CD4-positive, alpha-beta memory T cell (primary cell): Measurements from ENCODE around the gene LGALS7. TPM values are rescaled to one million over a fixed set of nuclear protein-coding genes. Genes with fewer than 3 reads are reported as not detected.
A peak's percentile ranks its signal among the peaks of the same experiment; 100 is the strongest.

Experiments used
- CTCF ChIA-PET: fragments of 350-600 bp; sonication (Branson Sonifier 250); formaldehyde crosslinking; loops from one replicate; lab custom pipeline; 2021; ENCODE audit warnings: inconsistent platforms; ENCODE audit not compliant: partially characterized antibody; lab: Charles Lee
- POLR2A ChIA-PET: fragments of 350-600 bp; sonication (Branson Sonifier 250); formaldehyde crosslinking; loops from one replicate; lab custom pipeline; 2021; ENCODE audit not compliant: partially characterized antibody; lab: Charles Lee
- DNase-seq, 5 donors: peaks; one replicate each; pipeline versions ENCODE4 v3.0.0 to v3.0.0-alpha.2; 2020 to 2022; ENCODE audit warnings: mixed read lengths in 1 of 5
- H3K27ac ChIP-seq: one replicate; pipeline ENCODE4 v1.7.0; 2013; ENCODE audit warnings: low read depth, low read length
- H3K27me3 ChIP-seq: 2 replicates; pipeline ENCODE4 v1.7.0; 2013; ENCODE audit warnings: mild to moderate bottlenecking, low read length, moderate library complexity; ENCODE audit not compliant: insufficient read depth
- H3K36me3 ChIP-seq: 2 replicates; pipeline ENCODE4 v1.7.0; 2013; ENCODE audit warnings: mild to moderate bottlenecking, low read length, moderate library complexity; ENCODE audit not compliant: insufficient read depth
- H3K4me1 ChIP-seq: 2 replicates; pipeline ENCODE4 v1.7.0; 2013; ENCODE audit warnings: mild to moderate bottlenecking, low read length, moderate library complexity; ENCODE audit not compliant: insufficient read depth
- H3K4me3 ChIP-seq, 2 donors: one replicate each; pipeline ENCODE4 v1.7.0; 2013; ENCODE audit warnings: low read length in 2 of 2, mild to moderate bottlenecking in 1 of 2
- H3K9me3 ChIP-seq, 2 donors: one replicate each; pipeline ENCODE4 v1.7.0; 2013; ENCODE audit warnings: low read length in 2 of 2, control low read depth in 1 of 2; ENCODE audit not compliant: control insufficient read depth in 1 of 2
- H3K27ac Mint-ChIP-seq, 7 donors: one replicate each; pipeline ENCODE4 v1.8.0; 2020 to 2021; ENCODE audit warnings: mixed read lengths in 7 of 7, mild to moderate bottlenecking in 6 of 7, inconsistent platforms in 3 of 7, moderate library complexity in 3 of 7
- H3K27me3 Mint-ChIP-seq, 2 donors: one replicate each; pipeline ENCODE4 v1.8.0; 2020 to 2021; ENCODE audit warnings: mixed read lengths in 2 of 2
- H3K36me3 Mint-ChIP-seq, 2 donors: one replicate each; pipeline ENCODE4 v1.8.0; 2020 to 2021; ENCODE audit warnings: mixed read lengths in 2 of 2, inconsistent platforms in 1 of 2, mild to moderate bottlenecking in 1 of 2
- H3K4me1 Mint-ChIP-seq, 4 donors: one replicate each; pipeline ENCODE4 v1.8.0; 2020 to 2021; ENCODE audit warnings: mixed read lengths in 4 of 4, mild to moderate bottlenecking in 1 of 4
- H3K4me3 Mint-ChIP-seq, 8 donors: one replicate each; pipeline ENCODE4 v1.8.0; 2020 to 2021; ENCODE audit warnings: mixed read lengths in 8 of 8, mild to moderate bottlenecking in 7 of 8, moderate library complexity in 6 of 8, inconsistent platforms in 3 of 8
- H3K9me3 Mint-ChIP-seq, 8 donors: one replicate each; pipeline ENCODE4 v1.8.0; 2020 to 2021; ENCODE audit warnings: mixed read lengths in 8 of 8, mild to moderate bottlenecking in 5 of 8, inconsistent platforms in 3 of 8, moderate library complexity in 1 of 8
- intact Hi-C: fragments of 100-400 bp; cut with micrococcal nuclease; formaldehyde crosslinking; loops from one replicate; pipeline ENCODE4 v1.15.1; 2023
- polyA plus RNA-seq, 2 donors: library from polyadenylated mRNA; unstranded; fragments of 300-500 nt; fragmentation: Illumina TruSeq; gene quantifications; one replicate each; pipeline ENCODE4 v1.2.3, GENCODE V29; 2021
- total RNA-seq, 2 experiments: library from RNA; stranded (reverse); gene quantifications; one replicate each; pipeline ENCODE4 v1.2.3, GENCODE V29; 2021

The LGALS7 gene
- total and polyA plus RNA-seq, 4 experiments from 2014 or later, result not detected

DNA sequence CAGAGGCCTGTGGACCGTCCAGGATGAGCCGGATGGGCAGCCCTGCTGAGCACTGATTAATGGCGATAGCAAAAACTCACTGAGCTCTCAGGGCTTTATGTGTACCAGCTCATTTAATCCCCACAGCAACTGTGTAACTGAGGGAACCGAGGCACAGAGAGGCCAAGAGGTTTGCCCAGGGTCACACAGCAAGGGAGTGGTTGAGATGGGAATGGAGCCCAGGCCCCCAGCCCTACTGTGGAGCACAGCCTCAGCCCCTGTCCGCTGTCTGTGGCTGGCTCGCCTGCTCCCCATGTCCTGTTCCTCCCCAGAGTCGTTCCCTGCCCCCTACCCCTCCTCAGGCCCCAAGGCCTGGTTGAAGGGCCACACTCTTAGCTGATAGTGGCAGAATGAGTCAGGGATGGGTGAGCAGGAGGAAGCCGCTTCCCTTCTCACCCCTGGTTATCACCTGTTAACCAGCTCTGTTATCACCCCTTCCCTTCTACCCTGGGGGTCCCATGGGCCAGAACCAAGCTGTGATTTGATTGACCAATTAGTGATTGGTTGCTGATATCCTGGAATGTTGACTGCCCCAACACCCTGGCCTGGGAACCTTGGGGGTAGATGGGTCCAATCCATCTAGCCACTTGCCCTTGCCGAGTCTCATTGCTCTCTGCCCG lies 50.2 kb downstream of the LGALS7 start:
- Mint-ChIP-seq H3K9me3 (no peaks in the 10 kb centered on the region), H3K36me3 (peaks cover 5 to 58% of the 10 kb centered on the region in 2 donors), H3K4me1 (peaks cover 0 to 16% (median 4%) of the 10 kb centered on the region in 4 donors), H3K27me3 (no peaks in the 10 kb centered on the region), H3K27ac (no peak overlapping the region), H3K4me3 (no peak overlapping the region)
- CTCF ChIA-PET, result interaction anchor here (0.5 to 3.0 kb wide), 5 partner anchors 38 to 207 kb away, joined by 3 to 8 read pairs (median 4); partner anchors contain the start of genes MRPS12 and SARS2
- Histone ChIP-seq H3K36me3 (peaks cover 53% of the 10 kb centered on the region), H3K4me1 (no peaks in the 10 kb centered on the region), H3K27ac (no peak overlapping the region), H3K9me3 (no peaks in the 10 kb centered on the region), H3K27me3 (no peaks in the 10 kb centered on the region), H3K4me3 (no peak overlapping the region)
- POLR2A ChIA-PET, result interaction anchor here (1.3 kb wide), 1 partner anchor 11 kb away, joined by 3 read pairs; no protein-coding TSS in a partner anchor
- intact Hi-C loops, result no loop called here
- no peak for DNase-seq

DNA sequence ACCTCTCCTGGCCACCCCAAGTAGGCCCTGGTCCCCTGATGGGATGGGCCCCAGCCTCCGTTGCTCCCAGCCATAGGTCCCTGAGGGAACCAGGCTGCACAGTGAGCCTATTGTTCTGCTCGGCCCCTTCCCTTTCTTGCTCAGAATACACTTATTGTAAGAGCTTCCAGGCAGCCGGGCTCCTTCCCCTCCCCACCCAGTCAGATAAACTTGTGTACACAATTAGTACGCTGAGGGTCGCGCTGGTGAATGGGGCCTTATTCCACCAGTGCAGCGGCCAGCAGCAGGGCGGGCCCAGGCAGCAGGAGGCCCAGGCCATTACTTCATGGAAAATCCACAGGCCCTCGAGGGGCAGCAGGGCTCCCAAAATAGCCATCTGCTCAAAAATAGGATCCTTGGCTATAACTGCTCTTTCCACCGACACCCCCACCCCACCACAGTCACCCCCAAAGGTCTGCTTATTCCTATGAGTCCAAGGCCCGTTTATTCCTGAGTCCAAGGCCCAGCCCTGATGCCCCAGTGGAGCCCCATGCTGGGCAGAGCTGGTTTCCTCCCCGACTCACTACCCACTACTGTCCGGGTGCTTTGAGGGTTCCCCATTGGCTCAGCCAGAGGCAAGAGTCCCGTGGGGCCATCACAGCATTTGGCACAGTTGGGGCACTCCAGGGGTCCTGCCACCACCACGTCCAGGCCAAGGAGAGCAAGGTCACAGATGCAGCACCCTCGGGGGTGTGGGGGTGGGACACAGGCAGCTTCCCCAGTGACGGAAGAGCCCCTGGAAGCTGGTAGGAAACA lies 51.1 kb downstream of the LGALS7 start:
- no peak overlapping the region for H3K4me3 Mint-ChIP-seq
- H3K27ac Mint-ChIP-seq, result peak overlapping the region in 2 of 7 donors; percentile 24 to 84
- ChIA-PET CTCF (interaction anchor here (0.9 to 3.0 kb wide), 2 partner anchors 86 to 165 kb away, joined by 3 to 8 read pairs; no protein-coding TSS in a partner anchor), POLR2A (interaction anchor here (1.3 kb wide), 1 partner anchor 10 kb away, joined by 3 read pairs; no protein-coding TSS in a partner anchor)
- H3K4me3 ChIP-seq, result no peak overlapping the region
- H3K36me3 Mint-ChIP-seq, result peaks cover 5 to 59% of the 10 kb centered on the region in 2 donors
- no peaks in the 10 kb centered on the region for H3K27me3 ChIP-seq
- DNase-seq, result no peak
- peaks cover 62% of the 10 kb centered on the region for H3K36me3 ChIP-seq
- no peaks in the 10 kb centered on the region for H3K9me3 Mint-ChIP-seq
- H3K4me1 ChIP-seq, result no peaks in the 10 kb centered on the region
- peaks cover 0 to 12% (median 4%) of the 10 kb centered on the region in 4 donors for H3K4me1 Mint-ChIP-seq
- intact Hi-C loops, result no loop called here
- H3K27me3 Mint-ChIP-seq, result no peaks in the 10 kb centered on the region
- no peaks in the 10 kb centered on the region for H3K9me3 ChIP-seq
- H3K27ac ChIP-seq, result no peak overlapping the region

DNA sequence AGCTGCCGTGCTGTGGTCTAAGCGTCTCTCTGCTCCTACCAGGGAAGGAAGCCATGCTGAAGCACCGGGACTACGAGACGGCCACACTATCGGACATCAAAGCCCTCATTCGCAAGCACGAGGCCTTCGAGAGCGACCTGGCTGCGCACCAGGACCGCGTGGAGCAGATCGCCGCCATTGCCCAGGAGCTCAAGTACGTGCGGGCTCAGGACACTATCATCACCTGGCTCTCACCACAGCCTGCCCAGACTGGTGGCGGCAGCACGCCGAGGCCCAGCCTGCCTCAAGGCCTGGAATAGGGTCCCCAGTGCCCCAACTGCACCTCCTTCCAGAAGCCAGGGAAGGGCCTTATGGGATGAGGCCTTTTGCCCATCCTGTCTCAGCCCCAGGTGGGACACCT lies 51.8 kb downstream of the LGALS7 start:
- no peak overlapping the region for H3K27ac ChIP-seq
- no peak overlapping the region for H3K27ac Mint-ChIP-seq
- CTCF ChIA-PET, result no interaction called here
- H3K4me1 ChIP-seq, result no peaks in the 10 kb centered on the region
- peaks cover 5 to 56% of the 10 kb centered on the region in 2 donors for H3K36me3 Mint-ChIP-seq
- peaks cover 0 to 7% (median 3%) of the 10 kb centered on the region in 4 donors for H3K4me1 Mint-ChIP-seq
- no peak overlapping the region for H3K4me3 Mint-ChIP-seq
- no peaks in the 10 kb centered on the region for H3K9me3 ChIP-seq
- no peaks in the 10 kb centered on the region for H3K27me3 Mint-ChIP-seq
- no peak overlapping the region for H3K4me3 ChIP-seq
- H3K9me3 Mint-ChIP-seq, result no peaks in the 10 kb centered on the region
- no peaks in the 10 kb centered on the region for H3K27me3 ChIP-seq
- intact Hi-C loops, result no loop called here
- POLR2A ChIA-PET, result no interaction called here
- H3K36me3 ChIP-seq, result peaks cover 58% of the 10 kb centered on the region
- DNase-seq, result no peak

Other genes with a start within 250 kb of the LGALS7 start
- 100 to 1,000 TPM; 346 to 361 TPM for gene MAP4K1, start 155.6 kb downstream of the LGALS7 start, total RNA-seq
- 100 to 1,000 TPM; 142 to 177 TPM for gene MAP4K1, start 155.6 kb downstream of the LGALS7 start, polyA plus RNA-seq
- 100 to 1,000 TPM; 320 to 340 TPM for gene EIF3K, start 154.3 kb downstream of the LGALS7 start, total RNA-seq
- 100 to 1,000 TPM; 364 to 424 TPM for gene EIF3K, start 154.3 kb downstream of the LGALS7 start, polyA plus RNA-seq
- 100 to 1,000 TPM; 151 to 155 TPM for gene ACTN4, start 125.9 kb downstream of the LGALS7 start, total RNA-seq
- gene ACTN4, start 125.9 kb downstream of the LGALS7 start, polyA plus RNA-seq, result 10 to 100 TPM in 1 of 2 donors, 1 to 10 TPM in 1; 4.0 to 24.4 TPM
- 10 to 100 TPM; 16.8 to 19.5 TPM for gene CAPN12, start 29.0 kb downstream of the LGALS7 start, total RNA-seq
- gene CAPN12, start 29.0 kb downstream of the LGALS7 start, polyA plus RNA-seq, result 1 to 10 TPM; 3.9 to 9.9 TPM
- gene LGALS7B, start 15.7 kb upstream of the LGALS7 start, total RNA-seq, result not detected
- not detected for gene LGALS7B, start 15.7 kb upstream of the LGALS7 start, polyA plus RNA-seq
- gene LGALS4, start 39.4 kb upstream of the LGALS7 start, total RNA-seq, result 1 to 10 TPM; 4.7 to 6.1 TPM
- not detected for gene LGALS4, start 39.4 kb upstream of the LGALS7 start, polyA plus RNA-seq
- gene ECH1, start 58.3 kb upstream of the LGALS7 start, total RNA-seq, result 100 to 1,000 TPM; 135 to 143 TPM
- gene ECH1, start 58.3 kb upstream of the LGALS7 start, polyA plus RNA-seq, result 100 to 1,000 TPM; 245 to 294 TPM
- 100 to 1,000 TPM; 329 to 351 TPM for gene HNRNPL, start 76.5 kb upstream of the LGALS7 start, total RNA-seq
- 10 to 100 TPM; 15.2 to 76.0 TPM for gene HNRNPL, start 76.5 kb upstream of the LGALS7 start, polyA plus RNA-seq
- 10 to 100 TPM; 64.4 to 65.9 TPM for gene RINL, start 104.8 kb upstream of the LGALS7 start, total RNA-seq
- 10 to 100 TPM; 20.9 to 53.3 TPM for gene RINL, start 104.8 kb upstream of the LGALS7 start, polyA plus RNA-seq
- 10 to 100 TPM; 47.0 to 50.0 TPM for gene SIRT2, start 126.1 kb upstream of the LGALS7 start, total RNA-seq
- gene SIRT2, start 126.1 kb upstream of the LGALS7 start, polyA plus RNA-seq, result 10 to 100 TPM; 39.0 to 51.7 TPM
- gene NFKBIB, start 126.5 kb upstream of the LGALS7 start, total RNA-seq, result 10 to 100 TPM; 23.9 to 26.0 TPM
- gene NFKBIB, start 126.5 kb upstream of the LGALS7 start, polyA plus RNA-seq, result 10 to 100 TPM in 1 of 2 donors, 1 to 10 TPM in 1; 7.2 to 15.2 TPM
- gene CCER2, start 138.7 kb upstream of the LGALS7 start, total RNA-seq, result under 1 TPM; 0.42 to 0.79 TPM
- not detected for gene CCER2, start 138.7 kb upstream of the LGALS7 start, polyA plus RNA-seq
- 10 to 100 TPM; 17.0 to 20.2 TPM for gene SARS2, start 157.2 kb upstream of the LGALS7 start, total RNA-seq
- 10 to 100 TPM in 1 of 2 donors, 1 to 10 TPM in 1; 9.6 to 14.0 TPM for gene SARS2, start 157.2 kb upstream of the LGALS7 start, polyA plus RNA-seq
- gene MRPS12, start 157.4 kb upstream of the LGALS7 start, total RNA-seq, result 10 to 100 TPM; 25.2 to 26.9 TPM
- gene MRPS12, start 157.4 kb upstream of the LGALS7 start, polyA plus RNA-seq, result 100 to 1,000 TPM in 1 of 2 donors, 10 to 100 TPM in 1; 76.4 to 118 TPM
- gene FBXO17, start 202.2 kb upstream of the LGALS7 start, total RNA-seq, result not detected
- gene FBXO17, start 202.2 kb upstream of the LGALS7 start, polyA plus RNA-seq, result not detected